ENCODE results near the gene SNAI3.

The SNAI3 gene

GRCh38 chr16:88681084-88681680 lies 5.1 kb downstream of the SNAI3 start:
- ChIA-PET POLR2A (no interaction called here), CTCF (interaction anchor here (1.0 to 2.1 kb wide), 4 partner anchors 9 to 18 kb away, joined by 3 to 4 read pairs (median 4); no protein-coding TSS in a partner anchor)
- peak; percentile 3 for TF ChIP-seq CTCF (IDR thresholded peaks at IDR 0.05; ENCODE audit: insufficient read depth, low read length, missing control alignments)
- no peak for DNase-seq (ENCODE audit: low read depth, low spot score)
- no peak overlapping the region for H3K4me3 ChIP-seq (ENCODE audit: low read depth, low read length)

GRCh38 chr16:88680554-88681083 lies 5.7 kb downstream of the SNAI3 start:
- H3K4me3 ChIP-seq (ENCODE audit: low read depth, low read length), result no peak overlapping the region
- POLR2A ChIA-PET, result no interaction called here
- CTCF ChIA-PET, result interaction anchor here (1.0 to 2.1 kb wide), 4 partner anchors 9 to 19 kb away, joined by 3 to 4 read pairs (median 4); no protein-coding TSS in a partner anchor
- no peak for DNase-seq (ENCODE audit: low read depth, low spot score)
- TF ChIP-seq CTCF (IDR thresholded peaks at IDR 0.05; ENCODE audit: insufficient read depth, low read length, missing control alignments), result no peak

GRCh38 chr16:88678224-88678979 lies 7.9 kb downstream of the SNAI3 start:
- no peak overlapping the region for H3K4me3 ChIP-seq (ENCODE audit: low read depth, low read length)
- no peak for TF ChIP-seq CTCF (IDR thresholded peaks at IDR 0.05; ENCODE audit: insufficient read depth, low read length, missing control alignments)
- ChIA-PET POLR2A (no interaction called here), CTCF (interaction anchor here (1.0 kb wide), 1 partner anchor 11 kb away, joined by 3 read pairs; no protein-coding TSS in a partner anchor)
- DNase-seq (ENCODE audit: low read depth, low spot score), result no peak

- no peak overlapping the region for H3K4me3 ChIP-seq (ENCODE audit: low read depth, low read length)
- ChIA-PET CTCF (interaction anchor here (1.0 kb wide), 1 partner anchor 11 kb away, joined by 3 read pairs; no protein-coding TSS in a partner anchor), POLR2A (no interaction called here)
- no peak for TF ChIP-seq CTCF (IDR thresholded peaks at IDR 0.05; ENCODE audit: insufficient read depth, low read length, missing control alignments)
- DNase-seq (ENCODE audit: low read depth, low spot score), result no peak
Observed at GRCh38 chr16:88677721-88678120, 8.6 kb downstream of the SNAI3 start.

DNA sequence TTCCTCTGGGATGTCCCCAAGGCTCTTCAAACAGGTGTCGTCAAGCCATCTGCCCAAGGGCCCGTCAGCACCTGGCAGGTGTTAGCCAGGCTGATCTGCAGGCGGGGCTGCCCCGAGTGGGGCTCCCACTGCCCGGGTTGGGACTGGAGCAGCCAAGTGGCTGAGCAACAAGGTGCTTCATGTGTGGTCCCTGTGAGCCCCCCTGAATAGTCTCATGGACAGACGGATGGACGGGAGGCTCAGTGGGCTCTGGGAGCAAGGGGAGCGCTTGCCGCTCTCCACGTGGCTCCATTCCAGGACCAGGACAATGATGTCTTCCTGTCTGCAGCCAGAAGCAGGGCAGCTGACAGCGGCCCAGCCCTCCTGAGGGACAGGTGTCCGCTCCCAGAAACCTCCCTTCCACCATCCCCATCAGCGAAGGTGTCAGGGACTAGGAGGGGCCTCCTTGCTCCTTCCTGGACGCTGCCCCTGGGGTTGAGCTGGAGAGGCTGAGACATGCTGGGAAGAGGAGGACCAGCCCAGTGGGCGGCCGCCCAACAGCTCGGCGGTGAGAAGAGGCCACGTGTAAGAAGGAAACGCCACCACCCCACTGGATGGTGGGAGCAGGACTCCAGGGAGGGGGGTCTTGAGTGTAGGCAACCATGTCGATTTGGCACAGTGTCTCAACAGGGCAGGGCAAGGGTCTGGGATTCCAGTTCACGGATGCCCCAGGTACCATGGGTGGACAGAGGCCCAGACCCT lies 9.6 kb downstream of the SNAI3 start:
- ChIA-PET POLR2A (no interaction called here), CTCF (interaction anchor here (1.8 kb wide), 1 partner anchor 12 kb away, joined by 6 read pairs; no protein-coding TSS in a partner anchor)
- DNase-seq (ENCODE audit: low read depth, low spot score), result no peak
- no peak for TF ChIP-seq CTCF (IDR thresholded peaks at IDR 0.05; ENCODE audit: insufficient read depth, low read length, missing control alignments)
- H3K4me3 ChIP-seq (ENCODE audit: low read depth, low read length), result no peak overlapping the region

All from AG04449 (cell line).